ENCODE results near the gene GOLGB1. TPM values are rescaled to one million over a fixed set of nuclear protein-coding genes. Genes with fewer than 3 reads are reported as not detected.

Gene GOLGB1
- total RNA-seq, 1 experiment from 2014 or later = 31.4 TPM

- Histone ChIP-seq H3K23me2 (ENCODE audit: insufficient read length, low read depth, low read length, poor library complexity, severe bottlenecking) (peaks cover 10% of the 10 kb centered on the region), H2AK5ac (ENCODE audit: insufficient read length, low read length) (no peak overlapping the region), H4K91ac (ENCODE audit: insufficient read length, low read depth, low read length) (no peak overlapping the region), H4K20me1 (ENCODE audit: control insufficient read depth, insufficient read depth, insufficient read length) (no peaks in the 10 kb centered on the region), H2BK5ac (ENCODE audit: insufficient read length, low read length) (no peak overlapping the region), H4K8ac (replicated peaks; ENCODE audit: insufficient read length, low read depth, low read length) (no peak overlapping the region), H3K9ac (ENCODE audit: extremely low read depth, insufficient read length, low read length) (no peak overlapping the region), H3K56ac (ENCODE audit: insufficient read length, low read depth, low read length) (no peak overlapping the region), H2BK12ac (ENCODE audit: insufficient read length, low read depth, low read length) (no peak overlapping the region), H3K4me2 (ENCODE audit: insufficient read depth, insufficient read length, low read length) (no peak overlapping the region), H3K14ac (ENCODE audit: insufficient read depth, low read length) (no peak overlapping the region), H2BK15ac (ENCODE audit: low read depth, low read length) (no peak overlapping the region), H3K79me1 (ENCODE audit: insufficient read depth, low read depth, low read length, poor library complexity, severe bottlenecking) (no peaks in the 10 kb centered on the region), H3K23ac (ENCODE audit: insufficient read length, low read depth, low read length) (no peak overlapping the region), H2AFZ (ENCODE audit: low read length) (no peak overlapping the region), H3K9me3 (ENCODE audit: control insufficient read depth, low read depth, low read length) (no peaks in the 10 kb centered on the region), H3K4me1 (ENCODE audit: insufficient read depth, low read length) (no peaks in the 10 kb centered on the region), H2BK120ac (ENCODE audit: low read depth, low read length, poor library complexity, severe bottlenecking) (no peak overlapping the region), H3K79me2 (ENCODE audit: insufficient read depth, low read length) (no peaks in the 10 kb centered on the region; the same call in 1 of the 2 replicates), H3T11ph (ENCODE audit: low read length) (no peak overlapping the region), H4K5ac (ENCODE audit: insufficient read length, low read depth, low read length) (no peak overlapping the region), H2BK20ac (ENCODE audit: low read depth, low read length, poor library complexity, severe bottlenecking) (no peak overlapping the region), H3K27ac (ENCODE audit: insufficient read length, low read depth, low read length) (no peak overlapping the region), H3K18ac (ENCODE audit: insufficient read length, low read depth, low read length) (no peak overlapping the region), H3K4ac (ENCODE audit: low read depth, low read length) (no peak overlapping the region), H3K27me3 (ENCODE audit: insufficient read depth, low read length) (no peaks in the 10 kb centered on the region)
- no CpG with 5 or more reads among the region's 1 CpG for WGBS (ENCODE audit: extremely low coverage, insufficient read length, low lambda C conversion rate)
- Mint-ChIP-seq H3K4me1 (peaks cover 3 to 9% of the 10 kb centered on the region in 2 experiments; a peak in 3 of 4 replicates), H3K9me3 (no peaks in the 10 kb centered on the region), H3K27ac (no peak overlapping the region), H3K27me3 (ENCODE audit: low read depth) (no peaks in the 10 kb centered on the region; the same call in none of the 2 replicates), H3K36me3 (ENCODE audit: insufficient read depth in 1 of 3, low read depth in 3 of 3) (no peaks in the 10 kb centered on the region), H3K4me3 (no peak overlapping the region)
- DNase-seq = no peak
- TF ChIP-seq, protein P1, sequence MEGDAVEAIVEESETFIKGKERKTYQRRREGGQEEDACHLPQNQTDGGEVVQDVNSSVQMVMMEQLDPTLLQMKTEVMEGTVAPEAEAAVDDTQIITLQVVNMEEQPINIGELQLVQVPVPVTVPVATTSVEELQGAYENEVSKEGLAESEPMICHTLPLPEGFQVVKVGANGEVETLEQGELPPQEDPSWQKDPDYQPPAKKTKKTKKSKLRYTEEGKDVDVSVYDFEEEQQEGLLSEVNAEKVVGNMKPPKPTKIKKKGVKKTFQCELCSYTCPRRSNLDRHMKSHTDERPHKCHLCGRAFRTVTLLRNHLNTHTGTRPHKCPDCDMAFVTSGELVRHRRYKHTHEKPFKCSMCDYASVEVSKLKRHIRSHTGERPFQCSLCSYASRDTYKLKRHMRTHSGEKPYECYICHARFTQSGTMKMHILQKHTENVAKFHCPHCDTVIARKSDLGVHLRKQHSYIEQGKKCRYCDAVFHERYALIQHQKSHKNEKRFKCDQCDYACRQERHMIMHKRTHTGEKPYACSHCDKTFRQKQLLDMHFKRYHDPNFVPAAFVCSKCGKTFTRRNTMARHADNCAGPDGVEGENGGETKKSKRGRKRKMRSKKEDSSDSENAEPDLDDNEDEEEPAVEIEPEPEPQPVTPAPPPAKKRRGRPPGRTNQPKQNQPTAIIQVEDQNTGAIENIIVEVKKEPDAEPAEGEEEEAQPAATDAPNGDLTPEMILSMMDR (conservative IDR thresholded peaks at IDR 0.05) = no peak
Measured at GRCh38 chr3:121752261-121752660, 2.7 kb upstream of the GOLGB1 start.
